ENCODE measurements around the gene PRKAR1B. TPM values are rescaled to one million over a fixed set of nuclear protein-coding genes. Genes with fewer than 3 reads are reported as not detected.

Gene PRKAR1B
- total RNA-seq, 1 donor from 2014 or later: 11.8 TPM

GRCh38 chr7:590731-591551 lies 136.1 kb downstream of the PRKAR1B start:
- Histone ChIP-seq H3K27ac (no peak overlapping the region), H3K4me1 (no peaks in the 10 kb centered on the region), H3K4me2 (no peak overlapping the region), H3K36me3 (no peaks in the 10 kb centered on the region), H4K20me1 (ENCODE audit: low read depth) (no peaks in the 10 kb centered on the region), H3K79me2 (ENCODE audit: low read depth) (no peaks in the 10 kb centered on the region), H2AFZ (replicated peaks) (no peak overlapping the region), H3F3A (ENCODE audit: low read depth) (no peaks in the 10 kb centered on the region), H3K4me3 (no peak overlapping the region), H3K9me3 (ENCODE audit: low read depth) (no peaks in the 10 kb centered on the region), H3K9ac (no peak overlapping the region), H3K27me3 (no peaks in the 10 kb centered on the region)
- peaks cover 12% of the 10 kb centered on the region for H3K36me3 Mint-ChIP-seq
- peaks cover 12% of the 10 kb centered on the region for H3K9me3 Mint-ChIP-seq
- H3K27me3 Mint-ChIP-seq (ENCODE audit: insufficient read depth, low read depth): peaks cover 10% of the 10 kb centered on the region
- no peak for TF ChIP-seq EZH2phosphoT487 (IDR thresholded peaks at IDR 0.05)
- TF ChIP-seq, protein P1, sequence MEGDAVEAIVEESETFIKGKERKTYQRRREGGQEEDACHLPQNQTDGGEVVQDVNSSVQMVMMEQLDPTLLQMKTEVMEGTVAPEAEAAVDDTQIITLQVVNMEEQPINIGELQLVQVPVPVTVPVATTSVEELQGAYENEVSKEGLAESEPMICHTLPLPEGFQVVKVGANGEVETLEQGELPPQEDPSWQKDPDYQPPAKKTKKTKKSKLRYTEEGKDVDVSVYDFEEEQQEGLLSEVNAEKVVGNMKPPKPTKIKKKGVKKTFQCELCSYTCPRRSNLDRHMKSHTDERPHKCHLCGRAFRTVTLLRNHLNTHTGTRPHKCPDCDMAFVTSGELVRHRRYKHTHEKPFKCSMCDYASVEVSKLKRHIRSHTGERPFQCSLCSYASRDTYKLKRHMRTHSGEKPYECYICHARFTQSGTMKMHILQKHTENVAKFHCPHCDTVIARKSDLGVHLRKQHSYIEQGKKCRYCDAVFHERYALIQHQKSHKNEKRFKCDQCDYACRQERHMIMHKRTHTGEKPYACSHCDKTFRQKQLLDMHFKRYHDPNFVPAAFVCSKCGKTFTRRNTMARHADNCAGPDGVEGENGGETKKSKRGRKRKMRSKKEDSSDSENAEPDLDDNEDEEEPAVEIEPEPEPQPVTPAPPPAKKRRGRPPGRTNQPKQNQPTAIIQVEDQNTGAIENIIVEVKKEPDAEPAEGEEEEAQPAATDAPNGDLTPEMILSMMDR (IDR thresholded peaks at IDR 0.05): no peak
- TF ChIP-seq EZH2 (IDR thresholded peaks at IDR 0.05): no peak
- DNase-seq (ENCODE audit: low spot score): no peak
- no peak overlapping the region for H3K27ac Mint-ChIP-seq
- H3K4me3 Mint-ChIP-seq: no peak overlapping the region
- peaks cover 3% of the 10 kb centered on the region for H3K4me1 Mint-ChIP-seq

DNA sequence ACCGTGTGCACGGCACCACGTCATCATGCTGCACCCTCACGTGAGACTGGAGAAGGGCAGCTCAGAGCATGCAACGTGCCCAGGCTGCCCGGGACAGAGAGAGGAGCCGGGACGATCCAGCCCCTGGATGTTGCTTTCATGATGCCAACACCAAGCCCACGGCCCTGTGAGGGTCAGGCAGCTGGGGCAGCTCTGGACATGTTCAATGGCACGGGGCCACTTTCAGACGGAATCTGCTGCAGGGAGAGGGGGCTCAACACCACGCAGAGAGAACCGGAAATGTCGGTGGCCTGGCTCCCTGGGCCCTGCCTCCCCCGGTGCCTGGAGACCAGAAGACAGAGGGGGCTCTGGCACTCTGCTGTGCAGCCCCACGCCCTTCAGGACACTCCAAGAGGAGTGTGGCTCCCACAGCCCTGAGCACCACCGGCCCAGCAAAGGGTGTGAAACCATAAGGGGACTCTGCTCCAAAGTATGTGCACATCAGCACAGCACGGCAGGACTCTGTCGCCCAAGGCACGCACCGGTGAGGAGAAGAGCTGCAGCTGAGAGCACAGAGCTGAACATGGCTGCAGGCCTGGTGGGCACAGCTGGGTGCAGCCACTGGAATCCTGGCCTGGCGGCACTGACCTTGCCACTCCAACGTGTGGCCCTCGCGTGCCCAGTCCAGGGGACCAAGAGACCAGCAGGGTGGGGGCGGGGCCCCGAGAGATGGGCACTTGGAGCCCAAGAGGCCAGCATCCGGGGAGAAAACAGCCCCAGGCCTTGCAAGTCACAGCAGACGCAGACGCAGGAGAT lies 137.1 kb downstream of the PRKAR1B start:
- no peak overlapping the region for H3K27ac ChIP-seq
- no peak overlapping the region for H3K4me2 ChIP-seq
- no peaks in the 10 kb centered on the region for H3K9me3 ChIP-seq (ENCODE audit: low read depth)
- no peaks in the 10 kb centered on the region for H3K4me1 ChIP-seq
- H4K20me1 ChIP-seq (ENCODE audit: low read depth): no peaks in the 10 kb centered on the region
- H3K4me3 ChIP-seq: no peak overlapping the region
- H3K27me3 ChIP-seq: no peaks in the 10 kb centered on the region
- Mint-ChIP-seq H3K4me1 (peaks cover 3% of the 10 kb centered on the region), H3K27ac (peak overlapping the region; percentile 85), H3K36me3 (peaks cover 12% of the 10 kb centered on the region), H3K4me3 (no peak overlapping the region), H3K9me3 (peaks cover 12% of the 10 kb centered on the region), H3K27me3 (ENCODE audit: insufficient read depth, low read depth) (peaks cover 10% of the 10 kb centered on the region)
- TF ChIP-seq, protein P1 (IDR thresholded peaks at IDR 0.05): no peak
- no peak for TF ChIP-seq EZH2phosphoT487 (IDR thresholded peaks at IDR 0.05)
- TF ChIP-seq EZH2 (IDR thresholded peaks at IDR 0.05): no peak
- DNase-seq (ENCODE audit: low spot score): no peak
- H3K36me3 ChIP-seq: no peaks in the 10 kb centered on the region
- no peak overlapping the region for H3K9ac ChIP-seq
- H2AFZ ChIP-seq (replicated peaks): no peak overlapping the region
- H3K79me2 ChIP-seq (ENCODE audit: low read depth): no peaks in the 10 kb centered on the region
- H3F3A ChIP-seq (ENCODE audit: low read depth): no peaks in the 10 kb centered on the region

DNA sequence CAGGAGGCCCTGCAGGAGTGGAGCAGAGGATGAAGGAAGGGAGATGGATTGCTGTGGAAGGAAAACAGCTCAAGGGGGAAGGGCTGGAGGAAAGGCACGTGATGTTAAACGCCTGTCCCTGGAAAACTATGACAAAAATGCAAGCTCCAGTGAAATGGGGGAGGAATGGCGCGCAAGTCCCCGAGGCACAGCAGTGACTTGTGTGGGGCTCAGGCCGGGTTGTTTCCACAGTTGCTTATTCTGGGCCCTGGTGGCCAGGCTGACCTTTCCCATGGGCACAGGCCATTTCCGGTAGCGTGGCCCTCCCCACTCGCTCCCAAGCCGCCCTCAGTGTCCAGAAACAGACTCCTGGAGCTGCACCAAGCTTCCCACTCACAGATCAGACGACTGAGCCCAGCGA lies 139.3 kb downstream of the PRKAR1B start:
- H3K36me3 Mint-ChIP-seq: peaks cover 18% of the 10 kb centered on the region

More for the DNA sequence above, 139.3 kb downstream of the PRKAR1B start:
- no peak overlapping the region for H3K4me3 ChIP-seq
- H3K4me2 ChIP-seq: no peak overlapping the region
- H3K27ac Mint-ChIP-seq: no peak overlapping the region
- H3K79me2 ChIP-seq (ENCODE audit: low read depth): no peaks in the 10 kb centered on the region
- DNase-seq (ENCODE audit: low spot score): no peak
- H3K27me3 ChIP-seq: no peaks in the 10 kb centered on the region
- TF ChIP-seq EZH2phosphoT487 (IDR thresholded peaks at IDR 0.05): no peak
- TF ChIP-seq EZH2 (IDR thresholded peaks at IDR 0.05): no peak
- TF ChIP-seq, protein P1 (IDR thresholded peaks at IDR 0.05): no peak
- no peak overlapping the region for H2AFZ ChIP-seq (replicated peaks)
- no peak overlapping the region for H3K4me3 Mint-ChIP-seq
- H3K27ac ChIP-seq: no peak overlapping the region
- peaks cover 12% of the 10 kb centered on the region for H3K9me3 Mint-ChIP-seq
- no peaks in the 10 kb centered on the region for H3K4me1 ChIP-seq
- peaks cover 7% of the 10 kb centered on the region for H3K4me1 Mint-ChIP-seq
- H3K27me3 Mint-ChIP-seq (ENCODE audit: insufficient read depth, low read depth): peaks cover 14% of the 10 kb centered on the region
- no peaks in the 10 kb centered on the region for H4K20me1 ChIP-seq (ENCODE audit: low read depth)
- H3K9ac ChIP-seq: no peak overlapping the region
- no peaks in the 10 kb centered on the region for H3K36me3 ChIP-seq
- no peaks in the 10 kb centered on the region for H3K9me3 ChIP-seq (ENCODE audit: low read depth)
- H3F3A ChIP-seq (ENCODE audit: low read depth): no peaks in the 10 kb centered on the region
